ENCODE results near the gene TXNL4A.

- TF ChIP-seq, protein P1, sequence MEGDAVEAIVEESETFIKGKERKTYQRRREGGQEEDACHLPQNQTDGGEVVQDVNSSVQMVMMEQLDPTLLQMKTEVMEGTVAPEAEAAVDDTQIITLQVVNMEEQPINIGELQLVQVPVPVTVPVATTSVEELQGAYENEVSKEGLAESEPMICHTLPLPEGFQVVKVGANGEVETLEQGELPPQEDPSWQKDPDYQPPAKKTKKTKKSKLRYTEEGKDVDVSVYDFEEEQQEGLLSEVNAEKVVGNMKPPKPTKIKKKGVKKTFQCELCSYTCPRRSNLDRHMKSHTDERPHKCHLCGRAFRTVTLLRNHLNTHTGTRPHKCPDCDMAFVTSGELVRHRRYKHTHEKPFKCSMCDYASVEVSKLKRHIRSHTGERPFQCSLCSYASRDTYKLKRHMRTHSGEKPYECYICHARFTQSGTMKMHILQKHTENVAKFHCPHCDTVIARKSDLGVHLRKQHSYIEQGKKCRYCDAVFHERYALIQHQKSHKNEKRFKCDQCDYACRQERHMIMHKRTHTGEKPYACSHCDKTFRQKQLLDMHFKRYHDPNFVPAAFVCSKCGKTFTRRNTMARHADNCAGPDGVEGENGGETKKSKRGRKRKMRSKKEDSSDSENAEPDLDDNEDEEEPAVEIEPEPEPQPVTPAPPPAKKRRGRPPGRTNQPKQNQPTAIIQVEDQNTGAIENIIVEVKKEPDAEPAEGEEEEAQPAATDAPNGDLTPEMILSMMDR (IDR thresholded peaks at IDR 0.05): no peak
- TF ChIP-seq POLR2A (IDR thresholded peaks at IDR 0.05): no peak
Measured at GRCh38 chr18:79962311-79962710, 26.1 kb downstream of the TXNL4A start.
